H9 (cell line): ENCODE results near the gene UCHL1. TPM values are rescaled to one million over a fixed set of nuclear protein-coding genes. Genes with fewer than 3 reads are reported as not detected.

Experiments
- DNase-seq: peaks from one replicate; pipeline ENCODE4 v3.0.0-alpha.2; 2017
- H2AFZ ChIP-seq: one replicate; pipeline ENCODE4 v1.6.1; 2013; ENCODE audit warnings: mild to moderate bottlenecking, low read length, control low read depth, moderate library complexity
- H2AK5ac ChIP-seq: 2 replicates; pipeline ENCODE4 v1.6.1; 2013; ENCODE audit warnings: low read length, control low read depth, mixed read lengths; ENCODE audit not compliant: insufficient read length
- H2BK120ac ChIP-seq: one replicate; pipeline ENCODE4 v1.6.1; 2013; ENCODE audit warnings: low read depth, mild to moderate bottlenecking, low read length, control low read depth, inconsistent platforms; ENCODE audit not compliant: poor library complexity, severe bottlenecking
- H2BK12ac ChIP-seq: 2 replicates; pipeline ENCODE4 v1.6.1; 2013; ENCODE audit warnings: low read length, control low read depth, mixed read lengths, low read depth; ENCODE audit not compliant: insufficient read length
- H2BK15ac ChIP-seq: 2 replicates; pipeline ENCODE4 v1.6.1; 2013; ENCODE audit warnings: low read depth, low read length, control low read depth
- H2BK20ac ChIP-seq: one replicate; pipeline ENCODE4 v1.6.1; 2013; ENCODE audit warnings: low read depth, mild to moderate bottlenecking, low read length, control low read depth, inconsistent platforms; ENCODE audit not compliant: poor library complexity, severe bottlenecking
- H2BK5ac ChIP-seq: 2 replicates; pipeline ENCODE4 v1.6.1; 2013; ENCODE audit warnings: low read length, control low read depth, mixed read lengths; ENCODE audit not compliant: insufficient read length
- H3K14ac ChIP-seq: 2 replicates; pipeline ENCODE4 v1.6.1; 2013; ENCODE audit warnings: low read length, control low read depth; ENCODE audit not compliant: insufficient read depth
- H3K18ac ChIP-seq: 2 replicates; pipeline ENCODE4 v1.6.1; 2013; ENCODE audit warnings: low read depth, mild to moderate bottlenecking, mixed read lengths, low read length, control low read depth; ENCODE audit not compliant: insufficient read length
- H3K23ac ChIP-seq: 2 replicates; pipeline ENCODE4 v1.6.1; 2013; ENCODE audit warnings: low read length, control low read depth, mixed read lengths, low read depth; ENCODE audit not compliant: insufficient read length
- H3K23me2 ChIP-seq: 2 replicates; pipeline ENCODE4 v1.6.1; 2013; ENCODE audit warnings: low read depth, mild to moderate bottlenecking, mixed read lengths, low read length, control low read depth; ENCODE audit not compliant: insufficient read length, poor library complexity, severe bottlenecking
- H3K27ac ChIP-seq: 2 replicates; pipeline ENCODE4 v1.5.1; 2013; ENCODE audit warnings: low read length, control low read depth, mixed read lengths, low read depth; ENCODE audit not compliant: insufficient read length
- H3K27me3 ChIP-seq: 2 replicates; pipeline ENCODE4 v1.6.1; 2013; ENCODE audit warnings: low read length, control low read depth, inconsistent platforms; ENCODE audit not compliant: insufficient read depth
- H3K4ac ChIP-seq: 2 replicates; pipeline ENCODE4 v1.6.1; 2013; ENCODE audit warnings: low read depth, mild to moderate bottlenecking, control low read depth, inconsistent platforms, low read length, moderate library complexity
- H3K4me1 ChIP-seq: 2 replicates; pipeline ENCODE4 v1.6.1; 2013; ENCODE audit warnings: low read length, control low read depth, inconsistent platforms; ENCODE audit not compliant: insufficient read depth
- H3K4me2 ChIP-seq: 2 replicates; pipeline ENCODE4 v1.6.1; 2013; ENCODE audit warnings: low read length, control low read depth, mixed read lengths; ENCODE audit not compliant: insufficient read length, insufficient read depth
- H3K56ac ChIP-seq: 2 replicates; pipeline ENCODE4 v1.6.1; 2013; ENCODE audit warnings: low read depth, mild to moderate bottlenecking, mixed read lengths, low read length, control low read depth; ENCODE audit not compliant: insufficient read length
- H3K79me1 ChIP-seq: 2 replicates; pipeline ENCODE4 v1.6.1; 2013; ENCODE audit warnings: low read depth, mild to moderate bottlenecking, moderate library complexity, low read length, control low read depth, inconsistent platforms; ENCODE audit not compliant: insufficient read depth, poor library complexity, severe bottlenecking
- H3K79me2 ChIP-seq: 2 replicates; pipeline ENCODE4 v1.6.1; 2013; ENCODE audit warnings: low read length, control low read depth, inconsistent platforms; ENCODE audit not compliant: insufficient read depth
- H3K9ac ChIP-seq: 2 replicates; pipeline ENCODE4 v1.6.1; 2013; ENCODE audit warnings: low read length, control low read depth, mixed read lengths; ENCODE audit not compliant: insufficient read length; ENCODE audit errors: extremely low read depth
- H3K9me3 ChIP-seq: one replicate; pipeline ENCODE4 v1.6.1; 2013; ENCODE audit warnings: low read depth, low read length, inconsistent platforms; ENCODE audit not compliant: control insufficient read depth
- H3T11ph ChIP-seq: one replicate; pipeline ENCODE4 v1.6.1; 2013; ENCODE audit warnings: mild to moderate bottlenecking, low read length, control low read depth, inconsistent platforms
- H4K20me1 ChIP-seq: one replicate; pipeline ENCODE4 v1.6.1; 2013; ENCODE audit not compliant: control insufficient read depth, insufficient read length, insufficient read depth
- H4K5ac ChIP-seq: 2 replicates; pipeline ENCODE4 v1.6.1; 2013; ENCODE audit warnings: low read depth, mild to moderate bottlenecking, mixed read lengths, low read length, control low read depth; ENCODE audit not compliant: insufficient read length
- H4K8ac ChIP-seq: replicated peaks from 2 replicates; pipeline ENCODE4 v1.6.1; 2013; ENCODE audit warnings: low read length, control low read depth, mixed read lengths, low read depth; ENCODE audit not compliant: insufficient read length
- H4K91ac ChIP-seq: 2 replicates; pipeline ENCODE4 v1.6.1; 2013; ENCODE audit warnings: low read depth, mild to moderate bottlenecking, moderate library complexity, mixed read lengths, low read length, control low read depth; ENCODE audit not compliant: insufficient read length
- H3K27ac Mint-ChIP-seq, 3 experiments: 2 replicates in 2 of 3; 3 replicates in 1 of 3; pipeline ENCODE4 v1.8.0; 2020 to 2021; ENCODE audit warnings: mixed read lengths in 3 of 3, mild to moderate bottlenecking in 1 of 3, moderate library complexity in 1 of 3
- H3K27me3 Mint-ChIP-seq: 2 replicates; pipeline ENCODE4 v1.8.0; 2021; ENCODE audit warnings: low read depth, mild to moderate bottlenecking, moderate library complexity, mixed read lengths
- H3K36me3 Mint-ChIP-seq, 3 experiments: 2 replicates in 2 of 3; 3 replicates in 1 of 3; pipeline ENCODE4 v1.8.0; 2020 to 2021; ENCODE audit warnings: low read depth in 3 of 3, mixed read lengths in 3 of 3; ENCODE audit not compliant: insufficient read depth in 1 of 3
- H3K4me1 Mint-ChIP-seq, 2 experiments: 2 replicates each; pipeline ENCODE4 v1.8.0; 2020; ENCODE audit warnings: mixed read lengths in 2 of 2
- H3K4me3 Mint-ChIP-seq, 2 experiments: 2 replicates in 1 of 2; 3 replicates in 1 of 2; pipeline ENCODE4 v1.8.0; 2020 to 2021; ENCODE audit warnings: mild to moderate bottlenecking in 2 of 2, mixed read lengths in 2 of 2, moderate library complexity in 1 of 2
- H3K9me3 Mint-ChIP-seq, 2 experiments: 2 replicates in 1 of 2; 3 replicates in 1 of 2; pipeline ENCODE4 v1.8.0; 2020; ENCODE audit warnings: mild to moderate bottlenecking in 2 of 2, mixed read lengths in 2 of 2, moderate library complexity in 1 of 2
- CTCF ChIP-seq: fragments of 200-600 bp; sonication (generic); conservative IDR thresholded peaks from 3 replicates; pipeline ENCODE4 v1.8.0; 2021; ENCODE audit warnings: antibody characterized with exemption, mild to moderate bottlenecking
- WGBS: extraction: QIAGEN DNeasy Blood & Tissue Kit; methylation state at CpG from one replicate; pipeline ENCODE4 v1.1.7; 2013; ENCODE audit warnings: missing lambda C conversion rate, low lambda C conversion rate, mixed read lengths; ENCODE audit not compliant: insufficient read length; ENCODE audit errors: extremely low coverage; 5-methylcytosine and 5-hydroxymethylcytosine counted together
- total RNA-seq: library from RNA; stranded (reverse); gene quantifications from 2 replicates; pipeline ENCODE4 v1.2.1, GENCODE V29; 2021

Gene UCHL1
- total RNA-seq, 1 experiment from 2014 or later = 513 TPM

- Histone ChIP-seq H4K91ac (no peak overlapping the region), H3K18ac (no peak overlapping the region), H2BK20ac (no peak overlapping the region), H2BK15ac (no peak overlapping the region), H3K23me2 (no peaks in the 10 kb centered on the region), H3K79me1 (no peaks in the 10 kb centered on the region), H4K8ac (no peak overlapping the region), H3K9ac (no peak overlapping the region), H3K4me1 (no peaks in the 10 kb centered on the region), H2AFZ (no peak overlapping the region), H3T11ph (no peak overlapping the region), H3K56ac (no peak overlapping the region), H2AK5ac (no peak overlapping the region), H4K20me1 (no peaks in the 10 kb centered on the region), H4K5ac (no peak overlapping the region), H3K14ac (no peak overlapping the region), H2BK120ac (no peak overlapping the region), H3K4me2 (no peak overlapping the region), H3K27ac (no peak overlapping the region), H3K79me2 (no peaks in the 10 kb centered on the region), H2BK12ac (no peak overlapping the region), H2BK5ac (no peak overlapping the region), H3K27me3 (no peaks in the 10 kb centered on the region), H3K9me3 (no peaks in the 10 kb centered on the region), H3K4ac (no peak overlapping the region), H3K23ac (no peak overlapping the region)
- Mint-ChIP-seq H3K4me3 (no peak overlapping the region), H3K9me3 (no peaks in the 10 kb centered on the region), H3K27me3 (no peaks in the 10 kb centered on the region; the same call in 1 of the 2 replicates), H3K27ac (no peak overlapping the region), H3K4me1 (0 out of 4 replicates have a peak, but pooled peaks cover 0 to 3% of the 10 kb centered on the region in 2 experiments), H3K36me3 (no peaks in the 10 kb centered on the region)
- no CpG with 5 or more reads among the region's 3 CpGs for WGBS
- DNase-seq = no peak
- TF ChIP-seq CTCF = no peak
Observed at GRCh38 chr4:41232856-41233255, 23.9 kb upstream of the UCHL1 start.
